Mesenchymal stem cell (in vitro differentiated cells and primary cell): ENCODE measurements around the gene NUMA1.

Source experiments
- DNase-seq: peaks from one replicate; pipeline ENCODE4 v3.0.0-alpha.2; 2013
- H2AFZ ChIP-seq: one replicate; pipeline ENCODE4 v1.6.1; 2013; ENCODE audit warnings: low read depth, mild to moderate bottlenecking, control low read depth, inconsistent platforms, low read length, moderate library complexity
- H2AK5ac ChIP-seq: 2 replicates; pipeline ENCODE4 v1.6.1; 2013; ENCODE audit warnings: low read length, moderate library complexity, mild to moderate bottlenecking, inconsistent platforms; ENCODE audit not compliant: severe bottlenecking
- H2BK120ac ChIP-seq: one replicate; pipeline ENCODE4 v1.6.1; 2013; ENCODE audit warnings: low read depth, mild to moderate bottlenecking, inconsistent platforms, low read length, moderate library complexity
- H2BK12ac ChIP-seq, 2 experiments: one replicate each; pipeline ENCODE4 v1.6.1; 2013; ENCODE audit warnings: inconsistent platforms in 2 of 2, low read length in 2 of 2, mild to moderate bottlenecking in 2 of 2, moderate library complexity in 2 of 2, control low read depth in 1 of 2
- H2BK15ac ChIP-seq: one replicate; pipeline ENCODE4 v1.6.1; 2013; ENCODE audit warnings: mild to moderate bottlenecking, low read depth, inconsistent platforms; ENCODE audit not compliant: poor library complexity, severe bottlenecking
- H2BK5ac ChIP-seq: 2 replicates; pipeline ENCODE4 v1.6.1; 2013; ENCODE audit warnings: low read depth, mild to moderate bottlenecking, low read length, control low read depth, inconsistent platforms; ENCODE audit not compliant: poor library complexity, severe bottlenecking
- H3K14ac ChIP-seq, 2 experiments: one replicate each; pipeline ENCODE4 v1.6.1; 2013; ENCODE audit warnings: inconsistent platforms in 2 of 2, low read length in 2 of 2, control low read depth in 1 of 2, mild to moderate bottlenecking in 1 of 2, moderate library complexity in 1 of 2
- H3K18ac ChIP-seq, 2 experiments: one replicate each; pipeline ENCODE4 v1.6.1; 2013; ENCODE audit warnings: inconsistent platforms in 2 of 2, low read length in 2 of 2, control low read depth in 1 of 2, low read depth in 1 of 2, mild to moderate bottlenecking in 1 of 2
- H3K23ac ChIP-seq, 2 experiments: one replicate each; pipeline ENCODE4 v1.6.1; 2013; ENCODE audit warnings: inconsistent platforms in 2 of 2, low read length in 2 of 2, mild to moderate bottlenecking in 2 of 2, moderate library complexity in 2 of 2, control low read depth in 1 of 2
- H3K27ac ChIP-seq: 2 replicates; pipeline ENCODE4 v1.5.1; 2013; ENCODE audit warnings: mild to moderate bottlenecking, moderate library complexity, low read length, control low read depth, inconsistent platforms; ENCODE audit not compliant: poor library complexity, severe bottlenecking
- H3K27me3 ChIP-seq, 2 experiments: 2 replicates each; pipeline versions ENCODE4 v1.6.1 to v1.7.0; 2013; ENCODE audit warnings: low read length in 2 of 2, mild to moderate bottlenecking in 2 of 2, moderate library complexity in 2 of 2, control low read depth in 1 of 2, inconsistent platforms in 1 of 2; ENCODE audit not compliant: control insufficient read depth in 1 of 2, insufficient read depth in 1 of 2
- H3K36me3 ChIP-seq, 2 experiments: 2 replicates each; pipeline versions ENCODE4 v1.6.1 to v1.7.0; 2013; ENCODE audit warnings: low read length in 2 of 2, control low read depth in 1 of 2, inconsistent platforms in 1 of 2, low read depth in 1 of 2, mild to moderate bottlenecking in 1 of 2; ENCODE audit not compliant: insufficient read depth in 2 of 2, control insufficient read depth in 1 of 2
- H3K4ac ChIP-seq, 2 experiments: one replicate each; pipeline ENCODE4 v1.6.1; 2013; ENCODE audit warnings: inconsistent platforms in 2 of 2, low read length in 2 of 2, mild to moderate bottlenecking in 2 of 2, moderate library complexity in 2 of 2, control low read depth in 1 of 2, low read depth in 1 of 2
- H3K4me1 ChIP-seq: 2 replicates; pipeline ENCODE4 v1.6.1; 2013; ENCODE audit warnings: low read depth, low read length, control low read depth; ENCODE audit not compliant: control insufficient read depth, insufficient read depth
- H3K4me2 ChIP-seq: 2 replicates; pipeline ENCODE4 v1.6.1; 2013; ENCODE audit warnings: low read length, mild to moderate bottlenecking, inconsistent platforms; ENCODE audit not compliant: poor library complexity, severe bottlenecking
- H3K4me3 ChIP-seq, 2 experiments: 2 replicates each; pipeline versions ENCODE4 v1.5.1 to v1.7.0; 2013; ENCODE audit warnings: low read length in 2 of 2, mild to moderate bottlenecking in 2 of 2, control low read depth in 1 of 2, low read depth in 1 of 2; ENCODE audit not compliant: insufficient read depth in 1 of 2
- H3K79me1 ChIP-seq: replicated peaks from 2 replicates; pipeline ENCODE4 v1.6.1; 2013; ENCODE audit warnings: mild to moderate bottlenecking, control low read depth, low read length, inconsistent platforms; ENCODE audit not compliant: poor library complexity, severe bottlenecking
- H3K9ac ChIP-seq: 2 replicates; pipeline ENCODE4 v1.7.0; 2013; ENCODE audit warnings: mild to moderate bottlenecking, low read length, moderate library complexity
- H3K9me3 ChIP-seq: 2 replicates; pipeline ENCODE4 v1.7.0; 2013; ENCODE audit warnings: mild to moderate bottlenecking, low read length; ENCODE audit not compliant: control insufficient read depth
- H4K8ac ChIP-seq: one replicate; pipeline ENCODE4 v1.6.1; 2013; ENCODE audit warnings: inconsistent platforms, mild to moderate bottlenecking, low read length, moderate library complexity
- H4K91ac ChIP-seq: one replicate; pipeline ENCODE4 v1.6.1; 2013; ENCODE audit warnings: mild to moderate bottlenecking, low read length, inconsistent platforms
- WGBS: methylation state at CpG from one replicate; pipeline ENCODE4 v1.1.7; 2013; ENCODE audit warnings: mixed read lengths; 5-methylcytosine and 5-hydroxymethylcytosine counted together

Gene NUMA1

DNA sequence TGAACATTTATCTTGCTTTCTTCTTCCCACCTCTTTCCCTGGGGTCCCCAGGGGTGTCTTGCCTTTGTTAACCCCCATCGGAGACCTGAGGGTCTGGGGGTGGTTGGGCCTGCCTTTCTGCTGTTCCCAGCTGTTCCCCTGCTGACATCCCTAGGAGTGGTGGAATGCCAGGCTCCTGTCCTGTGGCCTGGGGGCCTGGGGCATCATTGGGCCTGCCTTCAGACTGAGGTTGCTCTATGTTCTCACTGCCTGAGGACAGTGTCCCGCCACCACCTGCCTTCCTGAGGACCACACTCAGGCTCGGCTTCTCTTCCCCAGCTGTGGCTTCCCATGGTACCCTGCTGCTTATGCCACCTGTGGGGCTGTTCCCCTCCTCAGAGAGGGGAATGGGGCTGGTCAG is 82.7 kb downstream of the NUMA1 start:
- Histone ChIP-seq H2AFZ (no peak overlapping the region), H4K8ac (no peak overlapping the region), H3K27ac (no peak overlapping the region), H3K27me3 (no peaks in the 10 kb centered on the region), H3K9ac (no peak overlapping the region), H3K4me3 (no peak overlapping the region), H3K36me3 (peaks cover 29 to 68% of the 10 kb centered on the region in 2 experiments), H2BK15ac (no peak overlapping the region), H3K79me1 (peaks cover 37% of the 10 kb centered on the region), H2BK12ac (no peak overlapping the region), H3K14ac (no peak overlapping the region), H3K4ac (no peak overlapping the region), H3K4me1 (peaks cover 27% of the 10 kb centered on the region), H2AK5ac (no peak overlapping the region), H3K18ac (no peak overlapping the region), H2BK120ac (no peak overlapping the region), H3K23ac (no peak overlapping the region), H2BK5ac (no peak overlapping the region), H4K91ac (no peak overlapping the region), H3K9me3 (no peaks in the 10 kb centered on the region), H3K4me2 (no peak overlapping the region)
- WGBS = 100% methylated on average over 3 of the region's 3 CpGs
- DNase-seq = no peak

DNA sequence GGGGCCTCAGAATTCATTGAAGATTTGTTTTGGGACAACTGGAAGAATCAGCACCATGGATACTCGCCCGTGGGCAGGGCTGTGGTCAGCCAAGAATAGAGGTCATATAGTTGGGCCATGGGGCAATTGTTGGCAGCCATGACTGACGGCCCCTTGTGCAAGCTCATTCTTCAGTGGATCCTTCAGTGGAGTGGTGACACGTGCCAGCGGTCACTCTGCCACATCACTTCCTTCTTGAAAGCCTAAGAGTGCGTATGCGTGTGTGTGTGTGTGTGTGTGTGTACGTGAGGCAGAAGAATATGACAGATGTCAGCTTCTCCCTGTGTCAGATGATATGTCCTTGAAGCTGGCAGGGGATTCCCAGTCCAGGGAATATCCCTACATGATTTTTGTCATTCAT is 83.4 kb downstream of the NUMA1 start:
- peaks cover 25% of the 10 kb centered on the region for H3K4me1 ChIP-seq
- no peak overlapping the region for H3K23ac ChIP-seq
- no peak overlapping the region for H3K14ac ChIP-seq
- no peak overlapping the region for H2AK5ac ChIP-seq
- no peak overlapping the region for H2BK120ac ChIP-seq
- no peak overlapping the region for H3K4me2 ChIP-seq
- H4K8ac ChIP-seq = no peak overlapping the region
- peaks cover 37% of the 10 kb centered on the region for H3K79me1 ChIP-seq
- no peaks in the 10 kb centered on the region for H3K27me3 ChIP-seq
- H3K9me3 ChIP-seq = no peaks in the 10 kb centered on the region
- H4K91ac ChIP-seq = no peak overlapping the region
- DNase-seq = peak; percentile 7
- no peak overlapping the region for H3K18ac ChIP-seq
- no peak overlapping the region for H2BK12ac ChIP-seq
- H3K4ac ChIP-seq = no peak overlapping the region
- no peak overlapping the region for H3K27ac ChIP-seq
- H2BK5ac ChIP-seq = no peak overlapping the region
- H2BK15ac ChIP-seq = no peak overlapping the region
- WGBS = 91% methylated on average over 8 of the region's 8 CpGs
- H3K36me3 ChIP-seq = peaks cover 25 to 63% of the 10 kb centered on the region in 2 experiments
- no peak overlapping the region for H3K9ac ChIP-seq
- no peak overlapping the region for H3K4me3 ChIP-seq
- no peak overlapping the region for H2AFZ ChIP-seq

DNA sequence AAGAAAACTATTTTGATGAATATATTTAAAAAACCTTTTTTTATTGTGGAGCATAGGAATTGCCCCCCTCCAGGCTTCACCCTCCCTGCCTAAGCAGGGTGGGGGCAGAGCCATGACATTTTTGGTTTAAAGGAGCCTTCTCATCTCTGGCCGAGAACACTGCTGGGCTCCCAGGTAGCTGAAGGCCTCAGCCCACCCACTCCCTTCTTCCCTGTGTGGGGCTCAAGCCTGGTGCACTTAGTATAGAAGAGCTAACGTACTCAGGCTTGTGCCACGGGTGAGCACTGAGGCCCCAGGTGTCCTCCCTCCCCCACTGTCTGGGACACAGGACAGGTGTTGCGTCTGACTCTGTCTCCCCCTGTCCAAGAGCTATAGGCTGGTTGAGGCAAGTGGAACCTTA is 83.8 kb downstream of the NUMA1 start:
- DNase-seq = no peak
- 97% methylated on average over 4 of the region's 4 CpGs for WGBS
- no peak overlapping the region for H2AFZ ChIP-seq
- no peak overlapping the region for H3K4me2 ChIP-seq
- peaks cover 23% of the 10 kb centered on the region for H3K4me1 ChIP-seq
- no peaks in the 10 kb centered on the region for H3K9me3 ChIP-seq
- no peak overlapping the region for H3K4me3 ChIP-seq
- H3K79me1 ChIP-seq = peaks cover 37% of the 10 kb centered on the region
- H2BK5ac ChIP-seq = no peak overlapping the region
- H2BK15ac ChIP-seq = no peak overlapping the region
- no peak overlapping the region for H3K18ac ChIP-seq
- no peak overlapping the region for H2BK12ac ChIP-seq
- no peak overlapping the region for H3K23ac ChIP-seq
- no peak overlapping the region for H2AK5ac ChIP-seq
- H3K36me3 ChIP-seq = peaks cover 21 to 58% of the 10 kb centered on the region in 2 experiments
- no peak overlapping the region for H3K9ac ChIP-seq
- H3K4ac ChIP-seq = no peak overlapping the region
- no peaks in the 10 kb centered on the region for H3K27me3 ChIP-seq
- no peak overlapping the region for H3K27ac ChIP-seq
- no peak overlapping the region for H2BK120ac ChIP-seq
- no peak overlapping the region for H4K8ac ChIP-seq
- H3K14ac ChIP-seq = no peak overlapping the region
- no peak overlapping the region for H4K91ac ChIP-seq

DNA sequence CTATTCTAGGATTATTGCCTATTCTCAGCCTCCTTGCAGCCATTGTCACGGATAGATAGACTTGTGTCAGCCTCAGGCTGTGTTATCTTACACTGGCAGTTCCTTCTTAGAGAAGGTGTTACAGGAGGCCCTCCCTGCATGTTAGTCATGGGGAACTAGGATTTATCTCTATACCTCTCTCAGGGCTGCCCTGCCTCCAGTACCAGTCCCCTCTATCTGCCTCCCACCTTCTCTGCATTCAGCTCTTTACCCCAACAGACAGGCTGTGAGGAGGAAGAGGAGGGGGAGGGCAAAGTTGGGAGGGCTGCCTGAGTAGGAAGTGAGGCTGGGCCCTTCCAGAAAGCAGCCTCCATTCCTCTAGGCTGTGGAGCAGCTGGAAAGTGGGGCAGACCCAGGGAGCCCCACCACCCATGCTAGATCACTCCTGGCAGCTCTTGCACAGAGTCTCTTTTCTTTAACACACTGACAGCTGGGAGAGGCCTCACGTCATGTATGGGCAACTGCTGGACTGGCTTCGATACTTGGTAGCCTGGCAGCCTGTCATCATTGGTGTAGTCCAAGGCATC is 84.5 kb downstream of the NUMA1 start:
- no peak overlapping the region for H3K9ac ChIP-seq
- no peak overlapping the region for H3K14ac ChIP-seq
- no peak overlapping the region for H2BK12ac ChIP-seq

More for the DNA sequence above, 84.5 kb downstream of the NUMA1 start:
- no peak overlapping the region for H2AFZ ChIP-seq
- H3K27ac ChIP-seq = no peak overlapping the region
- H2BK120ac ChIP-seq = no peak overlapping the region
- peaks cover 35% of the 10 kb centered on the region for H3K79me1 ChIP-seq
- H2AK5ac ChIP-seq = no peak overlapping the region
- H3K4me3 ChIP-seq = no peak overlapping the region
- H3K23ac ChIP-seq = no peak overlapping the region
- H4K8ac ChIP-seq = no peak overlapping the region
- DNase-seq = no peak
- no peak overlapping the region for H2BK15ac ChIP-seq
- WGBS = 89% methylated on average over 3 of the region's 3 CpGs
- H3K4me1 ChIP-seq = peaks cover 18% of the 10 kb centered on the region
- H3K9me3 ChIP-seq = no peaks in the 10 kb centered on the region
- H3K36me3 ChIP-seq = peaks cover 21 to 51% of the 10 kb centered on the region in 2 experiments
- no peak overlapping the region for H2BK5ac ChIP-seq
- no peak overlapping the region for H4K91ac ChIP-seq
- H3K27me3 ChIP-seq = no peaks in the 10 kb centered on the region
- no peak overlapping the region for H3K4ac ChIP-seq
- H3K18ac ChIP-seq = no peak overlapping the region
- H3K4me2 ChIP-seq = no peak overlapping the region
